SU-DHL-6 (cell line): Measurements from ENCODE around the gene ZG16.

Experiments
- CTCF ChIP-seq: fragments of 200-600 bp; sonication (generic); IDR thresholded peaks from one replicate; pipeline ENCODE4 v1.5.1; 2017; ENCODE audit warnings: antibody characterized with exemption, mild to moderate bottlenecking, low read length, moderate library complexity; ENCODE audit not compliant: insufficient read depth, poor library complexity, severe bottlenecking
- EZH2phosphoT487 ChIP-seq: fragments of 200-600 bp; sonication (generic), shearing (Covaris generic); conservative IDR thresholded peaks from 2 replicates; pipeline ENCODE4 v1.6.1; 2018; ENCODE audit warnings: mild to moderate bottlenecking, antibody characterized with exemption, low read length, moderate library complexity, mixed read lengths

GRCh38 chr16:29805232-29806098 lies 27.4 kb downstream of the ZG16 start:
- TF ChIP-seq CTCF (no peak), EZH2phosphoT487 (no peak)
